Fibroblast of lung (primary cell): ENCODE data around the gene TBC1D2B. TPM values are rescaled to one million over a fixed set of nuclear protein-coding genes. Genes with fewer than 3 reads are reported as not detected.
"Not testable (repeated sequence)": the region's sequence is repeated elsewhere in the genome, so short reads cannot be mapped to it uniquely, and the experiment has no call there.

Experiments used
- DNase-seq, 2 donors: peaks; one replicate each; pipeline versions ENCODE4 v3.0.0 to v3.0.0-alpha.2; 2010; ENCODE audit warnings: low read depth in 2 of 2
- H2AFZ ChIP-seq: 2 replicates; pipeline ENCODE4 v1.5.1; 2012; ENCODE audit warnings: low read length, control low read depth, inconsistent platforms
- H3K27ac ChIP-seq: 2 replicates; pipeline ENCODE4 v1.5.1; 2011; ENCODE audit warnings: low read length, control low read depth; ENCODE audit not compliant: insufficient read depth
- H3K27me3 ChIP-seq: 2 replicates; pipeline ENCODE4 v1.5.1; 2011; ENCODE audit warnings: mild to moderate bottlenecking, low read length; ENCODE audit not compliant: control insufficient read depth, insufficient read depth
- H3K36me3 ChIP-seq: 2 replicates; pipeline ENCODE4 v1.5.1; 2011; ENCODE audit warnings: low read length; ENCODE audit not compliant: control insufficient read depth, insufficient read depth
- H3K4me1 ChIP-seq: 2 replicates; pipeline ENCODE4 v1.5.1; 2011; ENCODE audit warnings: low read length; ENCODE audit not compliant: control insufficient read depth, insufficient read depth; ENCODE audit errors: extremely low read depth
- H3K4me2 ChIP-seq: 2 replicates; pipeline ENCODE4 v1.5.1; 2011; ENCODE audit warnings: low read length, control low read depth; ENCODE audit not compliant: insufficient read depth; ENCODE audit errors: extremely low read depth
- H3K4me3 ChIP-seq, 4 experiments: fragments of 200-600 bp in 1 of 4; sonication (generic) in 1 of 4; replicated peaks in 1 of 4; 2 replicates each; pipeline ENCODE4 v1.5.1; 2011 to 2016; ENCODE audit warnings: low read length in 4 of 4, low read depth in 3 of 4, mild to moderate bottlenecking in 3 of 4, control low read depth in 2 of 4, inconsistent platforms in 1 of 4, mixed read lengths in 1 of 4; ENCODE audit not compliant: insufficient read depth in 1 of 4; ENCODE audit errors: control extremely low read depth in 1 of 4
- H3K79me2 ChIP-seq: 2 replicates; pipeline ENCODE4 v1.5.1; 2012; ENCODE audit warnings: mild to moderate bottlenecking, low read length, inconsistent platforms; ENCODE audit not compliant: control insufficient read depth, insufficient read depth
- H3K9ac ChIP-seq: 2 replicates; pipeline ENCODE4 v1.5.1; 2011; ENCODE audit warnings: mild to moderate bottlenecking, low read length, control low read depth; ENCODE audit not compliant: insufficient read depth
- H3K9me3 ChIP-seq: 2 replicates; pipeline ENCODE4 v1.5.1; 2012; ENCODE audit warnings: low read depth, low read length; ENCODE audit not compliant: control insufficient read depth, insufficient read depth
- H4K20me1 ChIP-seq: 2 replicates; pipeline ENCODE4 v1.5.1; 2011; ENCODE audit warnings: low read length; ENCODE audit not compliant: control insufficient read depth, insufficient read depth; ENCODE audit errors: extremely low read depth
- polyA plus RNA-seq, 2 donors: library from polyadenylated mRNA; depleted of rRNA in 1 of 2; stranded (reverse) in 1 of 2; unstranded in 1 of 2; fragments of >200 nt; gene quantifications; 2 replicates each; pipeline ENCODE4 v1.2.1, GENCODE V29; 2011 to 2012; ENCODE audit warnings: missing spikeins in 1 of 2
- total RNA-seq: library from RNA; depleted of rRNA; stranded (reverse); fragments of >200 nt; gene quantifications from 2 replicates; pipeline ENCODE4 v1.2.1, GENCODE V29; 2014
- TF ChIP-seq, protein P1 (sequence below), 2 donors: IDR thresholded peaks in 1 of 2; conservative IDR thresholded peaks in 1 of 2; 1 replicate in 1 of 2; 2 replicates in 1 of 2; pipeline ENCODE4 v1.5.1; 2011 to 2012; ENCODE audit warnings: low read length in 2 of 2, control low read depth in 1 of 2, inconsistent platforms in 1 of 2, low read depth in 1 of 2, mild to moderate bottlenecking in 1 of 2

The TBC1D2B gene
- total and polyA plus RNA-seq, 2 donors (not counting 1 experiment from before 2014, with no cell fraction given) = 49.4 to 73.3 TPM

DNA sequence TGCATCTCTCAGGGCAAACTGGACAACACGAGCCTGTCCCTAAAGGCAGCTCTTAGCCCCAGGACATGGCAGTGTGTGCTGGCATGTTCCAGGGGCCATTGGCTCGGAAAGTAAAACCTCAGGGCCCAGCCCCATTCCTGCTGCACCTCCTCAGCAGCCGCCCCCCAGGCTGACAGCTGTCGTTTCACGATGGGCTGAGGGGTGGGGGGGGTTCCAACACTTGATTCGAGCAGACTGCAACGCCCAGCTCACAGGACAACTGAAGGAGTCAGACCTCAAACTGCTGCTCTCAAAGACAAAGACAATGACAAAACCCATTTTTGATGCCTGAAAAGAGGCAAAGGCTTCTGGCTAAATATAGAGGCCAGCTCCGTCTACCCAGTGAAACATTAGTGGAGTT, 81.3 kb downstream of the TBC1D2B start:
- not testable (repeated sequence) for H3K9ac ChIP-seq, H2AFZ ChIP-seq, H3K27me3 ChIP-seq, H4K20me1 ChIP-seq, H3K79me2 ChIP-seq, H3K9me3 ChIP-seq, H3K36me3 ChIP-seq, DNase-seq, H3K4me2 ChIP-seq, H3K4me3 ChIP-seq
- H3K27ac ChIP-seq = peak overlapping the region; percentile 14
- H3K4me1 ChIP-seq = peaks cover 28% of the 10 kb centered on the region

DNA sequence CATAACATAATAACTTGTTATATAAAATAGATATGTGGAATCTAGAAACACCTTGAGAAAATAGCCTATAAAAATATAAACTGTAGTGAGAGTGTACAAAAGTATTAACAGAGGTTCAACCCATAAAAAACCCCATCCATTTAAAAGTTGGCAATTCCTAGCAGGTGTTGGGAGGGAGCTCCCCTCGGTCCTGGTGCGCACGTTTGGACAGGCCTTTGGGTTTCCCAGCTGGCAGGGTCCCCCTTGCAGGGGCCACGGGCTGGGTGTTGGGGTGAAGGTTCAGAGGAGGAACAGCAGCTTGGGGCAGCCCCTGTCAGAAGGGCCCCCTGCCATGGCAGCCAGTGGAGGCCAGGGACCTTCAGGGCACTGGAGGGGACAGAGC, 82.0 kb downstream of the TBC1D2B start:
- not testable (repeated sequence) for H3K4me3 ChIP-seq, H3K27me3 ChIP-seq, H3K9me3 ChIP-seq, H2AFZ ChIP-seq, H3K36me3 ChIP-seq, H3K4me2 ChIP-seq, H4K20me1 ChIP-seq, DNase-seq, H3K27ac ChIP-seq, H3K9ac ChIP-seq, H3K79me2 ChIP-seq
- H3K4me1 ChIP-seq = peaks cover 35% of the 10 kb centered on the region

DNA sequence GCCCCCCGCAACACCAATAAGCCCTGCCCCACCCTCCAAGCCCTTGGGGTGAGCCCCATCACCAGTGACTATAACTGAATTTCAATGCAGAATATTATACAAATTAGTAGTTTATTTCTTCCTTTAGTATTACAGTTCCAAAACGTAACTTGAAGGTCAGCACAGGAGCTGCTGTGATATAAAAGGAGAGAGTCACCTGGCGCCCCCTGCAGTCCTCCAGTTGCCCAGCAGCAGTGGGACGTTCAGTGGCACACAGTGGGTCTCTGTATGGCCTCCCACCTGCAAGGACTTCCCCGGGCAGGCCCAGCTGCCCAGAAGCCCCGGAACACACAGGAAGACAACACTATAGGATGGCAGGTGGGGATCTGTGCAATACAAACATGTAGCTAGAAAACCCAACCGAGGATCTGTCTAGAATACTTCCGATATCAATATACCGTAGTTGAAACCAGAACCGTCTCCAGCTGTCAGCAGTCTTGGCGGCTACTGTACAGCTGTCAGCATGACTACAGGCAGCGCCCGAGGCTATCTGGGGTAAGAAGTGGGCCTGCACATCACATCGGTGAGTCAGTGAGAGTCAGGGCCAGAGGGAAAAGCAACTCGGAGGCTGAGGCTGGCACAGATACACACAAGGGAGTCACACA, 82.5 kb downstream of the TBC1D2B start:
- H3K27me3 ChIP-seq, H4K20me1 ChIP-seq, H3K4me3 ChIP-seq, H3K9me3 ChIP-seq, H2AFZ ChIP-seq, H3K36me3 ChIP-seq, H3K4me2 ChIP-seq, H3K9ac ChIP-seq, H3K79me2 ChIP-seq: not testable (repeated sequence)
- DNase-seq = peak; percentile 74 to 77
- H3K4me1 ChIP-seq = peaks cover 40% of the 10 kb centered on the region
- peak overlapping the region; percentile 20 for H3K27ac ChIP-seq
- TF ChIP-seq, protein P1, sequence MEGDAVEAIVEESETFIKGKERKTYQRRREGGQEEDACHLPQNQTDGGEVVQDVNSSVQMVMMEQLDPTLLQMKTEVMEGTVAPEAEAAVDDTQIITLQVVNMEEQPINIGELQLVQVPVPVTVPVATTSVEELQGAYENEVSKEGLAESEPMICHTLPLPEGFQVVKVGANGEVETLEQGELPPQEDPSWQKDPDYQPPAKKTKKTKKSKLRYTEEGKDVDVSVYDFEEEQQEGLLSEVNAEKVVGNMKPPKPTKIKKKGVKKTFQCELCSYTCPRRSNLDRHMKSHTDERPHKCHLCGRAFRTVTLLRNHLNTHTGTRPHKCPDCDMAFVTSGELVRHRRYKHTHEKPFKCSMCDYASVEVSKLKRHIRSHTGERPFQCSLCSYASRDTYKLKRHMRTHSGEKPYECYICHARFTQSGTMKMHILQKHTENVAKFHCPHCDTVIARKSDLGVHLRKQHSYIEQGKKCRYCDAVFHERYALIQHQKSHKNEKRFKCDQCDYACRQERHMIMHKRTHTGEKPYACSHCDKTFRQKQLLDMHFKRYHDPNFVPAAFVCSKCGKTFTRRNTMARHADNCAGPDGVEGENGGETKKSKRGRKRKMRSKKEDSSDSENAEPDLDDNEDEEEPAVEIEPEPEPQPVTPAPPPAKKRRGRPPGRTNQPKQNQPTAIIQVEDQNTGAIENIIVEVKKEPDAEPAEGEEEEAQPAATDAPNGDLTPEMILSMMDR (conservative IDR thresholded peaks at IDR 0.05 in 1 of 2, IDR thresholded peaks at IDR 0.05 in 1 of 2; ENCODE audit: low read depth in 1 of 2, low read length in 2 of 2) = peak in 1 of 2 donors; percentile 22

DNA sequence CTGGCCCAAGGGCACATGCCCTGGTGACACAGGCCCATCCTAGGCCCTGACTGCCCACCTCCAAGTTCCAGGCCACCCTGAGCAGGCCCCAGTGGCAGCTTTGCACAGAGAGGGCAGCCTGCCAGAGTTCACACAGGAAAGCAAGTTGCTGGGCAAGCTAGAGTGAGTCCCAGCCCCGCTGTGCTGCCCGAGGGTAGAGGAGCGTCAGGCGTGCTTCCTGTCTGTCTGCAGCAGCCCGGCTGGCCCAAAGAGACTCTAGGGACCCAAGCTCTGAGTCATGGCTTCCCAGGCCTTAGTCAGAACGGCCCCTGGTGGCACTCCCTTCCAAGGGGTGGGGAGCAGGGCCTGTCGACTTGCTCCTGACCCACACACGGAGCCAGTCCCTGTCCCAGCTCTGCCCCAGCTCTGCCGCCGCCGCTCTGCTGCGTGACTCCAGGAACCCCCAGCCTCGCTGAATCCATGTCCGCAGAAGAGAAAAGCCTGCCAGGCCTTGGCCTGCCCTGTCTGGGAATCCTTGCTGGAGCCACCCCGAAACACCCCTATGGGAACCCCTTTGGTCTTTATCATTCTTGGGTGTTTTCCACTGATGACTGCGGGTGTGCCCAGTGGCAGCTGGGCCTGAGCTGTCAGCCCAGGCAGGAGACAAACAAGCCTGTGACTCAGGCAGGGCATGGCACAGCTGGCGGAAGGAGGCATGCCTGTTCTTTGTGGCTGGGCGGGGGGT, 83.4 kb downstream of the TBC1D2B start:
- peak; percentile 78 to 87 for DNase-seq
- not testable (repeated sequence) for H2AFZ ChIP-seq, H3K4me3 ChIP-seq, H4K20me1 ChIP-seq, H3K36me3 ChIP-seq, H3K79me2 ChIP-seq, H3K27me3 ChIP-seq, H3K9me3 ChIP-seq
- Histone ChIP-seq H3K27ac (peak overlapping the region; percentile 85), H3K9ac (peak overlapping the region; percentile 59), H3K4me2 (peak overlapping the region; percentile 5), H3K4me1 (peaks cover 41% of the 10 kb centered on the region)
